Mesothelial cell of epicardium (in vitro differentiated cells): ENCODE measurements around the gene SH3GLB2. TPM values are rescaled to one million over a fixed set of nuclear protein-coding genes. Genes with fewer than 3 reads are reported as not detected.
A peak's percentile ranks its signal among the peaks of the same experiment; 100 is the strongest.

ENCODE experiments used
- DNase-seq, 2 experiments: peaks; one replicate each; pipeline ENCODE4 v3.0.0; 2021; ENCODE audit warnings: low spot score in 2 of 2; ENCODE audit not compliant: unreplicated experiment in 2 of 2
- H3K27ac Mint-ChIP-seq: 2 replicates; pipeline ENCODE4 v1.8.0; 2021; ENCODE audit warnings: mixed read lengths
- H3K27me3 Mint-ChIP-seq: 2 replicates; pipeline ENCODE4 v1.8.0; 2021; ENCODE audit warnings: low read depth, mixed read lengths
- H3K36me3 Mint-ChIP-seq: 2 replicates; pipeline ENCODE4 v1.8.0; 2021; ENCODE audit warnings: mixed read lengths
- H3K4me1 Mint-ChIP-seq: 2 replicates; pipeline ENCODE4 v1.8.0; 2021; ENCODE audit warnings: mixed read lengths
- H3K4me3 Mint-ChIP-seq: 2 replicates; pipeline ENCODE4 v1.8.0; 2021; ENCODE audit warnings: mild to moderate bottlenecking, moderate library complexity, mixed read lengths
- H3K9me3 Mint-ChIP-seq: 2 replicates; pipeline ENCODE4 v1.8.0; 2021; ENCODE audit warnings: mixed read lengths
- total RNA-seq: library from RNA; stranded (reverse); gene quantifications from 3 replicates; pipeline ENCODE4 v1.2.1, GENCODE V29; 2021
- TF ChIP-seq, protein P1 (sequence below): fragments of 200-600 bp; sonication (generic); IDR thresholded peaks from one replicate; pipeline ENCODE4 v1.5.0; 2021; ENCODE audit warnings: antibody characterized with exemption; ENCODE audit not compliant: unreplicated experiment

SH3GLB2 gene
- total RNA-seq, 1 donor from 2014 or later, result 173 TPM

DNA sequence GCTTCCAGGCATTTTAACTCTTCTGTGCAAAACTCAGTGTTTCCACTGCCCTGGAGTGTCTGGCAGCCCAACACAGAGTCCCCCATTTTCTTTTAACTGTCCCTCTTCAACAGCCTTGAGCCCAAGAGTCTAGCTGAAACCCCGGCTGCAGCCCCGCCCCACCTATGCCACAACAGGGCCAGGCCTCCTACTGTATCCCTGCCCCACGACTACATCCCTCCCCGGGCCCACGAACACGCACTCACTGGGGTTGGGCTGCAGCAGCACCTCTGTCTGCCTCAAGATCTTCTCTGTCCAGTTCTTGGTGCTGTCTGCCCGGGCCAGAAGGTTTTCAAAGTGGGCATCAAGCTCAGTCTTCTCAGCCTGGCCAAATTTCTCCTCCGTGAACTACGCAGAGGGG lies 6.1 kb downstream of the SH3GLB2 start:
- Mint-ChIP-seq H3K27me3 (no peaks in the 10 kb centered on the region), H3K4me1 (peaks cover 32% of the 10 kb centered on the region), H3K9me3 (no peaks in the 10 kb centered on the region), H3K36me3 (peaks cover 6% of the 10 kb centered on the region), H3K4me3 (no peak overlapping the region), H3K27ac (peak overlapping the region; percentile 69)
- DNase-seq, result no peak
- TF ChIP-seq, protein P1, sequence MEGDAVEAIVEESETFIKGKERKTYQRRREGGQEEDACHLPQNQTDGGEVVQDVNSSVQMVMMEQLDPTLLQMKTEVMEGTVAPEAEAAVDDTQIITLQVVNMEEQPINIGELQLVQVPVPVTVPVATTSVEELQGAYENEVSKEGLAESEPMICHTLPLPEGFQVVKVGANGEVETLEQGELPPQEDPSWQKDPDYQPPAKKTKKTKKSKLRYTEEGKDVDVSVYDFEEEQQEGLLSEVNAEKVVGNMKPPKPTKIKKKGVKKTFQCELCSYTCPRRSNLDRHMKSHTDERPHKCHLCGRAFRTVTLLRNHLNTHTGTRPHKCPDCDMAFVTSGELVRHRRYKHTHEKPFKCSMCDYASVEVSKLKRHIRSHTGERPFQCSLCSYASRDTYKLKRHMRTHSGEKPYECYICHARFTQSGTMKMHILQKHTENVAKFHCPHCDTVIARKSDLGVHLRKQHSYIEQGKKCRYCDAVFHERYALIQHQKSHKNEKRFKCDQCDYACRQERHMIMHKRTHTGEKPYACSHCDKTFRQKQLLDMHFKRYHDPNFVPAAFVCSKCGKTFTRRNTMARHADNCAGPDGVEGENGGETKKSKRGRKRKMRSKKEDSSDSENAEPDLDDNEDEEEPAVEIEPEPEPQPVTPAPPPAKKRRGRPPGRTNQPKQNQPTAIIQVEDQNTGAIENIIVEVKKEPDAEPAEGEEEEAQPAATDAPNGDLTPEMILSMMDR, result no peak

DNA sequence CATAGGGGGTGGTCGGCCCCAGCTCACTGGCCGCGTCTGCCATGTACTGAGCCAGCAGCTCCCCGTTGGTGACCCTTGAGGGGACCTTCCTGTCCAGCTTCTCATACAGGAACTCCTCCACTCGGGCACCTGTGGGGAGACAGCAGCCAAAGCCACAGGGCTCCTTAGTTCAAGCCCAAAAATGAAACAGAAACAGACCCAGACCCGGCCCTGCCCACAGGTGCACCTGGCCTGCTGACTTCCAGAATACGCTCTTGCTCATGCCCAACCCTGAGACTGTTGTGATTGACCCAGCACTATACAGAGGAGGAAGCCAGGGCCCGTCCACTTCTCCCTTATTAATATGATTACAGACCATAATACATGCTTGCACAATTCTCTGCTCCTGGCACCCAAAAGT lies 7.0 kb downstream of the SH3GLB2 start:
- Mint-ChIP-seq H3K9me3 (no peaks in the 10 kb centered on the region), H3K27ac (peak overlapping the region; percentile 30), H3K27me3 (no peaks in the 10 kb centered on the region), H3K36me3 (peaks cover 8% of the 10 kb centered on the region), H3K4me3 (no peak overlapping the region), H3K4me1 (peaks cover 25% of the 10 kb centered on the region)
- no peak for DNase-seq
- TF ChIP-seq, protein P1, result no peak

DNA sequence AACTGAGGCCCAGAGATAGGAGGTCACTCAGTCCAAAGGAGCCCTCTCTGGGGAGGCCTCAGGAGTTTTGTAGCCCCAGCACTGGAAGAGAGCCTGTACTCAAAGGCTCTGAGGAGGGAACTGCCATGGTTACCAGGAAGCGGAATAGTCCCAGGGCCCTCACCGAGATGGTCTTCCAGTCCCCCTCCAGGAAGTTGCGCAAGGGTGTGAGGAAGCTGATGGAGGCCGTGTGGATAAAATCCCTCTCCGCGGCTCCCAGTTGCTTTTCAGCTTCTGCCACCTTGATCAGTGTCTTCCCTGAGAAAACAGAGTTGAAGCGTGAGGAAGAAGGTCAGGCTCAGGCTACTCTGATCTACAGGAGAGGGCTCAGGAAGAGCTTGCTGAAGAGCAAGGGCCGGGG lies 13.5 kb downstream of the SH3GLB2 start:
- H3K36me3 Mint-ChIP-seq, result peaks cover 16% of the 10 kb centered on the region
- no peaks in the 10 kb centered on the region for H3K4me1 Mint-ChIP-seq
- H3K27me3 Mint-ChIP-seq, result no peaks in the 10 kb centered on the region
- H3K9me3 Mint-ChIP-seq, result no peaks in the 10 kb centered on the region
- no peak overlapping the region for H3K27ac Mint-ChIP-seq
- TF ChIP-seq, protein P1, result no peak
- no peak for DNase-seq
- no peak overlapping the region for H3K4me3 Mint-ChIP-seq

DNA sequence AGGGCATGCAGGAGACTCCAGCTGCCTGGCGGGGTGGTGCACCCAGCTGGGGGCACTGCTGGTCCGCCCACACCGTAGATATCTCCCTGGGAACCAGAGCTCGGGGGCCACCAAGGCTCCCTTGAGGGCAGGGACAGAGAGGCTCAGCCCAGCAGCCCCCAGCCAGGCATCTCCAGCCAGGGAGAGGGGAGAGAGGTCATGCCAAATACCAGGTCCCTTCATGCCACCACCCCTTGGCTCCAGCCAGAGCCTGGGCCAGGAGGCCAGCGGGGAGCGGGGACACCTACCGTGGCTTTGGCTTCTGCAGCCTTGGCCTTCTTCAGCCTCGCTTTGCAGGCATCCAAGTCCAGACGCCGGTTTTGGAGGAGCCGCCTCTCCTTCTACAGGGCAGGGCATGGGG lies 14.0 kb downstream of the SH3GLB2 start:
- H3K9me3 Mint-ChIP-seq, result no peaks in the 10 kb centered on the region
- no peak overlapping the region for H3K27ac Mint-ChIP-seq
- TF ChIP-seq, protein P1, result no peak
- H3K27me3 Mint-ChIP-seq, result no peaks in the 10 kb centered on the region
- no peak for DNase-seq
- H3K36me3 Mint-ChIP-seq, result peaks cover 16% of the 10 kb centered on the region
- no peak overlapping the region for H3K4me3 Mint-ChIP-seq
- H3K4me1 Mint-ChIP-seq, result no peaks in the 10 kb centered on the region

DNA sequence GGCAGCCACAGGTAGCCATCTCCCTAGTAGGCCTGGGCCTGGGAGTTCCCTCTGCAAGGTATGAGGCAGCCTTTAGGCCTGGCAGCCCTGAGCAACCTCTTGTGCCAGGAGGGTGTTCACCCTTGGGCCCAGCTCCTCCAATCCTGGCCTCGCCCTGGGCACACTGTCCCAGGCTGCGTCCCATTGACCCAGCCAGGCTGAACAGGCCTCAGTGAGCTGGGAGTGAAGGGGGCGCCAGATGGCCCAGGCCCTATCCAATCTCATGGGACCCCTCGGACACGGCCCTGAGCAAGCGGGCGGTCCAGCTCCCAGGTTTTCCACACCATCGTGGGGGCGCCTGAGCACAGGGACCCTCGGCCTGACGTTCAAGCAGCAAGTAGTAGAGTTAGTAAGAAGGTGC lies 14.5 kb downstream of the SH3GLB2 start:
- Mint-ChIP-seq H3K27ac (no peak overlapping the region), H3K27me3 (no peaks in the 10 kb centered on the region), H3K9me3 (no peaks in the 10 kb centered on the region), H3K4me3 (no peak overlapping the region), H3K36me3 (peaks cover 13% of the 10 kb centered on the region), H3K4me1 (no peaks in the 10 kb centered on the region)
- TF ChIP-seq, protein P1, result no peak
- no peak for DNase-seq

DNA sequence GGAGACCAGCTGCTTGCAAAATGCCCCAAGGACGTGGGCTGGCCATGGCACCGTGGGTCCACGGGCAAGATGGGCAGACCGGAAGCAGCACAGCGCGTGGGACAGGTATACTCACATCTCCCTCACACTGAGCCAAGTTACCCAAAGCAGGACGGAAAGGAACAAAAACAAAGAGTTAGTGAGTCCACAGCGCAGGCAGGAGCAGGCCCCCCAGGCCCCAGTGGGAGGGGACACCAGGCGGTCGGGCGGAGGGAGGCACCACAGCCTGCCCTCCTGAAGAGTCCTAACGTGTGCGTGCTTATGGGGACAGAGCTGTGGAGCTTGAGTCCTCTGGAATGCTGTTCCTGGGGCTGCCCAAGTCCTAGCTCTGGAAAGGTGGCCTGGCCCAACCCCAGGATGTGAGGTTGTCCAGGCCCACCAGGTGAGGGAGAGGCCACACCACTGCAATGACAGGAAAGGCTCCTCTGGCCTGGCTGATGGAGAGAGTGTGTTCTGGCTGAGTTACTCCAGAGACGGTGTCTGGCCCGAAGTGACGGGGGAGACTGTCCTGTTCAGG lies 15.2 kb downstream of the SH3GLB2 start:
- H3K27me3 Mint-ChIP-seq, result no peaks in the 10 kb centered on the region
- no peak overlapping the region for H3K4me3 Mint-ChIP-seq
- H3K36me3 Mint-ChIP-seq, result peaks cover 12% of the 10 kb centered on the region
- no peak for DNase-seq
- H3K27ac Mint-ChIP-seq, result no peak overlapping the region
- H3K4me1 Mint-ChIP-seq, result no peaks in the 10 kb centered on the region
- no peaks in the 10 kb centered on the region for H3K9me3 Mint-ChIP-seq
- TF ChIP-seq, protein P1, result no peak
